SIG-M5 treated with dmso at 0.1 percent for 504 hours (cell line): ENCODE results near the gene NCAPG2.
A peak's percentile ranks its signal among the peaks of the same experiment; 100 is the strongest.

Source experiments
- DNase-seq: peaks from one replicate; lab custom pipeline; 2025; ENCODE audit not compliant: unreplicated experiment; lab: John Stamatoyannopoulos, UW

The NCAPG2 gene

GRCh38 chr7:158583143-158583542 is 121.5 kb downstream of the NCAPG2 start:
- no peak for DNase-seq

GRCh38 chr7:158582089-158582456 is 122.5 kb downstream of the NCAPG2 start:
- no peak for DNase-seq

GRCh38 chr7:158581440-158582088 is 123.0 kb downstream of the NCAPG2 start:
- peak; percentile 42 for DNase-seq
